ENCODE results near the gene SLC17A7. TPM values are rescaled to one million over a fixed set of nuclear protein-coding genes. Genes with fewer than 3 reads are reported as not detected.

The SLC17A7 gene
- total RNA-seq, 1 donor from 2014 or later = 0.54 TPM

DNA sequence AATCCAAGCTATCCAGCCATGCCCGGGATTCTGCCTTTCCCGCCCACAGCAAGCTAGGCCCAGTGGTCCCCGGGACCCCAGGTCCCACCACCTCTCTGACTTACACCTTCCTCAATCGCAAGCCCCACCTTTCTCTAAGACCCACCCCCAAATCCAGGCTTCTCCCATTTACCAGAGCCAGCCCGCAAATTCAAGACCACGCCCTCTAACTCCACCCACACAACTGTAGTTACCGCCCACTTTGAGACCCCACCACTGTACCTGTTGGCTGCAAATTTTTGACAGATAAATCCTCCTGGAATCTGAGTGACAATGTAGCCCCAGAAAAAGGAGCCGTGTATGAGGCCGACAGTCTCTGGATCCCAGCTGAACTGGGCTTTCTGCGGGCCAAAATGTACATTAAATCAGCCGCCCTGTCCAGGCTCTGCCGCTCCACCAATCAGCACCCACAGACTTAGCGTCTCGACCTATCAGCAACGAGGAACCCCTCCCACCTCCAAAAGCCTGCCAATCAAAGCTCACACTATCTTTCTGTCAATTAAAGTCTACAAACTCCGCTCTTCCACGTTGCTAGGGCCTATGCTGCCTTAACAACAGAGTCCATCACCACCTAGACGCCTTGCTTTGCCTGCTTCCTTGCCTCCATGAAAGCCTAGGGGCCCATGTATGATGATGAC is 6.3 kb downstream of the SLC17A7 start:
- no peak overlapping the region for H3K27ac Mint-ChIP-seq
- no peaks in the 10 kb centered on the region for H3K9me3 Mint-ChIP-seq
- peaks cover 26% of the 10 kb centered on the region for H3K4me1 Mint-ChIP-seq
- no peak overlapping the region for H3K4me3 Mint-ChIP-seq
- peaks cover 88% of the 10 kb centered on the region for H3K27me3 Mint-ChIP-seq
- H3K36me3 Mint-ChIP-seq (ENCODE audit: low read depth) = no peaks in the 10 kb centered on the region
- DNase-seq = no peak
- intact Hi-C loops (cut with micrococcal nuclease) = no loop called here

DNA sequence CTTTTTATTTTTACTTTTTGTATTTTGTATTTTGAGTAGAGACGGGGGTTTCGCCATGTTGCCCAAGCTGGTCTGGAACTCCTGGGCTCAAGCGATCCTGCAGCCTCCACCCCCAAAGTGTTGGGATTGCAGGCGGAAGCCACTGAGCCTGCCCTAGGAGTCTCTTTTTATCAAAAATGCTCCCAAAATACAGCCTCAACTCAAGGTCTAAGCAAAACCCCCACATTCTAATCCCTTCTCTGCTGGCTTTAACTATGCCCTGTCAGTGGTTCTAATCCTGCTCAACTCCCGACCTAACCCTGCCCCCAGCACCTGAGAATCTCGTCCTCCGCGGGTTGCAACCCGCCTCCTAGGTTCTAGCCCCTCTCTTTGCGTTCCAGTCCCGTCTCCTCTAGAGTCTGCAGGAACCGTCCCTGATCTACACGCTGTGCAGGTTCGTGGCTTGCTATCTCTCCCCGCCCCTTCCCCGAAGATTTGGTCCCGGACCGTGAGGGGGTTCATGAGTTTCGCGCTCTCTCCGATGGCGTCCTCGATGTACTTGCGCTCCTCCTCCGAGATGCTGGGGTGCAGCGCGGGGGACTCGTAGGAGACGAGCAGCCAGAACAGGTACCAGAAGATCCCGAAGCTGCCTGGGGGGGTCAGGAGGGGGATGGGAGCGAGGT is 8.0 kb downstream of the SLC17A7 start:
- intact Hi-C loops (cut with micrococcal nuclease) = no loop called here
- no peak overlapping the region for H3K27ac Mint-ChIP-seq
- peaks cover 87% of the 10 kb centered on the region for H3K27me3 Mint-ChIP-seq
- peak overlapping the region; percentile 7 for H3K4me3 Mint-ChIP-seq
- no peaks in the 10 kb centered on the region for H3K9me3 Mint-ChIP-seq
- DNase-seq = no peak
- no peaks in the 10 kb centered on the region for H3K36me3 Mint-ChIP-seq (ENCODE audit: low read depth)
- peaks cover 36% of the 10 kb centered on the region for H3K4me1 Mint-ChIP-seq

DNA sequence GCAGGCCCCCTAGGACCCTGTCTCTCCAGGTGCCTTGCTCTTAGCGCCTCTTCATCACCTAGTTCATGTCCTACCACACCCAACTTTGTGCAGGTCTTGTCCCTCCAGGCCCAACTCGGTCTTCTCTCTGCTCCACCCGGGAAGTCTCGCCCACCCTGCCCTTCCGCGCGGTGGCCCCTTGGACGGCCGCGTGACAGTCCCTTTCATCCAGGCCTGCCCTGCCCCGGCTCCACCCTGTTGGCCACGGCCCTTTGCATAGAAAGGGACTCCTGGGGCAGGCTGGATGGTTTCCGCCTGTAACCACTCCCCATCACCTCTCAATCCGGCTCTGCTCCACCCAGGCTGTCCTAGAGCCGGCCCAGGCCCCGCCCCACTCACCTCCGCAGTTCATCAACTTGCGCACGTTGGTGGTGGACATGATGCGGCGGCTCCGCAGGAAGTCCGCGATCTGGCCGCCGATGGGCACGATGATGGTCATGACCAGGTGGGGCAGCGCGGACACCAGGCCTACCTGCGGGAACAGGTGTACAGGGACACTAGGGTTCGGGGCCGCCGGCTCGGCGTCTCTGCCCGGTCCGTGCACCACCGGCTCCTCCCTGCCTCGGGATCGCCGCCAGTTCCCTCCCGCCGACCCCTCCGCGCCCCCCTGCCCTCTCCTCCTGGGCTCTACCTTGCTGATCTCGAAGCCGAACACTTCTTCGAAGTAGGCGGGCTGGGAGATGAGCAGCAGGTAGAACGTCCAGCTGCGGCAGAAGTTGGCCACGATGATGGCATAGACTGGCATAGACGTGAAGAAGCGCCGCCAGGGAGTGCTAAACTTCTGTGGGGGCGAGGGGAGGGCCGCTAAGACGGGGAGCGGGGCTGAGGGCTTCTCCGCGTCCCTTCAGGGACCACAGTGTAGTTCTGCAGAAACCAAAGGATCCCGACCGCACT is 8.9 kb downstream of the SLC17A7 start:
- DNase-seq = peak; percentile 81
- intact Hi-C loops (cut with micrococcal nuclease) = no loop called here
- Mint-ChIP-seq H3K27ac (no peak overlapping the region), H3K36me3 (ENCODE audit: low read depth) (no peaks in the 10 kb centered on the region), H3K27me3 (peaks cover 85% of the 10 kb centered on the region), H3K9me3 (no peaks in the 10 kb centered on the region), H3K4me1 (peaks cover 43% of the 10 kb centered on the region), H3K4me3 (peak overlapping the region; percentile 19)

DNA sequence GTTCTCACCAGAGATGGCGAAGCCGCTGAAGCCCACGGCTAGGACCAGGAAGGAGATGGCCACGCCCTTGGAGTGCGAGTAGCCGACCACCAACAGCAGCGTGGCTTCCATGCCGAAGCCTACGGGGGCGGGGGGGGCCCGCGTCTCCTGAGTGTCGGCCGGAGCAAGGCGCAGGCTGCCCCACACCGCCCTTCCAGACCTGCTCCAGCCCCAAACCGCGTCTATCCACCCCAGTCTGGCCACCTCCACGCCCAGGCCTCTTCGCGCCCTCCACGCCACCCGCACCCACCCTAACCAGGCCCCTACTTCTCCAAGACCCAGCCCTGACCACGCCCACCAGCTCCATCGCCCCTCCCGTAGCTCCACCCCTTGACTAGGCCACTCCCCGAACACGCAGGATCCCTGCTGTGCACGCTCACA is 10.0 kb downstream of the SLC17A7 start:
- H3K9me3 Mint-ChIP-seq = no peaks in the 10 kb centered on the region
- H3K36me3 Mint-ChIP-seq (ENCODE audit: low read depth) = no peaks in the 10 kb centered on the region
- DNase-seq = peak; percentile 82
- H3K4me3 Mint-ChIP-seq = no peak overlapping the region
- peaks cover 48% of the 10 kb centered on the region for H3K4me1 Mint-ChIP-seq
- intact Hi-C loops (cut with micrococcal nuclease) = loop anchor here (2.0 kb wide), 1 partner anchor 39 kb away; no protein-coding TSS in a partner anchor
- H3K27me3 Mint-ChIP-seq = peaks cover 85% of the 10 kb centered on the region
- H3K27ac Mint-ChIP-seq = no peak overlapping the region

DNA sequence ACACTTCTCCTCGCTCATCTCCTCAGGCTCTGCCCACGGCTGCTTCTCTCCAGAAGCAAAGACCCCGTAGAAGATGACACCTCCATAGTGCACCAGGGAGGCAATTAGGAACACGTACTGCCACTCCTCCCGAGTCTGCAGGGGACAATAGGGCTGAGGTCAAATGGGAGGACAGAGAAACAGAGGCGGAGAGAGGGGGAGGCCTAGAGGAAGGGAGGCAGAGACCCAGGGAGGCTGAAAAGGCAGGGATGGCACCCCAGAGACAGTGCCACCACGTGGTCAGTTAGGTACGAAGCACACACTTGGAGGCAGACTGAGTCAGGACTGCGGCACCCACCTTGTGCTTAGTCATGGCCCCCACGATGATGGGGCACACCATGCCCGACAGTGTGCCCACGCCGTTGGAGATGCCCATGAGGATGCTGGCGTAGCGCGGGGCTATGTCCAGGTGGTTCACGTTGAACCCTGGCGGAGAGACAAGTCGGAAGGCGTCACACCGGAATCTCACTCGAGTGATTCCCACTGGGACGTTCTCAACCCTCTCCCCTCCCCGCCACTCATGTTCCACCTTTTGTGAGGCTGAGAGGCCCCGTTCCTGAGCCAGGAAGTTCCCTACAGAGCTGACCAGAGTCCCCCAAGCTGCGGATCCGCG is 10.5 kb downstream of the SLC17A7 start:
- no peak overlapping the region for H3K4me3 Mint-ChIP-seq
- H3K36me3 Mint-ChIP-seq (ENCODE audit: low read depth) = no peaks in the 10 kb centered on the region
- H3K9me3 Mint-ChIP-seq = no peaks in the 10 kb centered on the region
- peaks cover 46% of the 10 kb centered on the region for H3K4me1 Mint-ChIP-seq
- no peak overlapping the region for H3K27ac Mint-ChIP-seq
- intact Hi-C loops (cut with micrococcal nuclease) = loop anchor here (2.0 kb wide), 1 partner anchor 38 kb away; no protein-coding TSS in a partner anchor
- peaks cover 85% of the 10 kb centered on the region for H3K27me3 Mint-ChIP-seq
- peak; percentile 74 for DNase-seq

DNA sequence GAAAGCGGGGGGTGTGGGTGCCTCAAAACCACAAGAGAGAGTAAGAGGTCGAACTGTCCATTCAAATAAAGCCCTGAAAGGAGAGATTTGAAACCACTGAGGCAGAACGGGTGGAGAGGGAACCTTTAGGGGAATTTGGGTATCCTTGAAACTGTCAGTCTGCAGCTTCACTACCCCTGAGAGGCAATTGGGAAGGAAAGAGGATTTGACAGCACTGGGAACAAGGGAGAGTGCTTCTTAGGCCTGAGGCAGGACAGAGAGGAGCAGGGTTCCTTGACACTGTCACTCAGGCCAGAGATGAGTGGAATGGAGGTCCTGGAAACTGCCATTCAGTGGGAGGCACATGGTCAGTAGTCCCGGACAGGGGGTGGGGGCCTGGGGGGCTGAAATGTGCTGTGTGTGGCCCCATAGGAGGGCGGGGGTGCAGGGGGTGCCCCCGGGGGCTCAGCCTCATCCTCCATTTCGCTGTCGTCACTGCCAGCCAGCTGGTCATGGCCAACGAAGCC is 11.1 kb downstream of the SLC17A7 start:
- Mint-ChIP-seq H3K27me3 (peaks cover 85% of the 10 kb centered on the region), H3K9me3 (no peaks in the 10 kb centered on the region), H3K4me1 (peaks cover 47% of the 10 kb centered on the region), H3K4me3 (no peak overlapping the region), H3K27ac (no peak overlapping the region), H3K36me3 (ENCODE audit: low read depth) (no peaks in the 10 kb centered on the region)
- intact Hi-C loops (cut with micrococcal nuclease) = loop anchor here (2.0 kb wide), 1 partner anchor 37 kb away; no protein-coding TSS in a partner anchor
- no peak for DNase-seq

DNA sequence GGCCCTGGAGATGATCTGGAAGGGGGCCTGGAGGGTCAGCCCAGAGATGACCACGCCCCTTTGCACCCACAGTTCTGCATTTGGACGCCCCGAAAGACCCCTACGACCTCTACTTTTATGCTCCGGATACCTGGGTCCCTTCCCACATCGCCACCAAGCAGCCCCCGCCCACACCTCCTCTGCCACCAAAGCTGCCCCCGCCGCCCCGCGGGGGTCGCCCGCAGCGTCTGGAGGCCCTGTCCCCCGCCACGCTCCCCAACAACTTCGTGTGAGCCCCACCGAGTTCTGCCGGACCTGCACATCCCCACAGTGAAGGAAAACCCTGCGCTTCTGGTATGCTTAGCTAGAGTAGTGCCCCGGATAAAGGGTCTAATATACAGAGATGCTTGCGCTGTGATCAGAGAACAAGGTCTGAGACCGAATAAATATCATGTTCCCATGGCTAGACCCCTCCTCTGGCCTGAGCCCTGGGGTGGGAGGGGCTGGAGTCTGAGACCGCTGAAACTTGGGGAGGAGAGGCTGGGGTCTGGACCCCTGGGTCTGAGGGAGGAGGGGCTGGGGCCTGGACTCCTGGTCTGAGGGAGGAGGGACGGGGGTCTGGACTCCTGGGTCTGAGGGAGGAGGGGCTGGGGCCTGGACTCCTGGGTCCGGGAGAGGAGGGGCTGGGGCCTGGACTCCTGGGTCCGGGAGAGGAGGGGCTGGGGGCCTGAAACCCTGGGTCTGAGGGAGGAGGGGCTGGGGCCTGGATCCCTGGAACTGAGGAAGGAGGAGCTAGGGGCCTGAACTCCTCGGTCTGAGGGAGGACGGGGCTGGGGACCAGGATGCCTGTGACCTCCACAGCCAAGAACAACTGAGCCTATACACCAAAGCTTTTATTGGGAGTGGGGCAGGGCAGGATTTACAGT is 12.5 kb downstream of the SLC17A7 start:
- Mint-ChIP-seq H3K9me3 (no peaks in the 10 kb centered on the region), H3K27ac (no peak overlapping the region), H3K36me3 (ENCODE audit: low read depth) (no peaks in the 10 kb centered on the region), H3K4me1 (peaks cover 52% of the 10 kb centered on the region), H3K4me3 (peak overlapping the region; percentile 58), H3K27me3 (peaks cover 84% of the 10 kb centered on the region)
- no peak for DNase-seq
- intact Hi-C loops (cut with micrococcal nuclease) = no loop called here

DNA sequence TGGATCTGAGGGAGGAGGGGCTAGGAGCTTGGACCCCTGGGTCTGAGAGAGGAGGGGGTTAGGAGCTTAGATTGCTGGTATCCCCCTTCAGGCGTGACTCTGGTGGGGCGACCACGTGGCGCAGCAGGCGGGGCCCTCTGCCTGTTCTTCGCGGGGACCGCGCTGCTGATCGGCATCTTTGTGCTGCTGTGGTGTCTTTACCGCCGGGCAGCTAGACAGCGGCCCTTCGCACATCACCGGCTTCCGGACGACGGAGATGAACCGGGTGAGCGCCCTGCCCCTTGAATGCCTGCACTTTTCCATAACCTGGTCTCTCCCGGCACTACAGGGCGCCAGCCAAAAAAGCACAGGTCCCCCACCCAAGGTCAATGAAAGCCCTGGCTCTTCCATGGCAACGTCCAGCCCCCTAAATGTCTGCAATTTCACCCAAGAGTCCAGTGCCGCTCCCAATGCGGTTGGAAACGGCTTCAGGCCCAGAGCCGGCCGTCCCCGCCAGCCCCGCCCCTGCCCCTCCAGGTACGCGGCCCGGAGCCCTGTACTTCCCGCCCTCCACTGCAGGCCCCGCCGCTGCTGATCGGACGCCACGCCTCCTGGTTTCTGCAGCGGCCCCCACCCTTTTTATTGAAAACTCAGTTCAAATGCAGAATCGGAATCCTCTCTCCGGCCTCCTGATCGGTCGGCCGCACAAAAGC is 13.3 kb downstream of the SLC17A7 start:
- Mint-ChIP-seq H3K4me1 (peaks cover 53% of the 10 kb centered on the region), H3K9me3 (no peaks in the 10 kb centered on the region), H3K4me3 (peak overlapping the region; percentile 58), H3K27me3 (peaks cover 84% of the 10 kb centered on the region), H3K27ac (no peak overlapping the region), H3K36me3 (ENCODE audit: low read depth) (no peaks in the 10 kb centered on the region)
- peak; percentile 79 for DNase-seq
- intact Hi-C loops (cut with micrococcal nuclease) = no loop called here

DNA sequence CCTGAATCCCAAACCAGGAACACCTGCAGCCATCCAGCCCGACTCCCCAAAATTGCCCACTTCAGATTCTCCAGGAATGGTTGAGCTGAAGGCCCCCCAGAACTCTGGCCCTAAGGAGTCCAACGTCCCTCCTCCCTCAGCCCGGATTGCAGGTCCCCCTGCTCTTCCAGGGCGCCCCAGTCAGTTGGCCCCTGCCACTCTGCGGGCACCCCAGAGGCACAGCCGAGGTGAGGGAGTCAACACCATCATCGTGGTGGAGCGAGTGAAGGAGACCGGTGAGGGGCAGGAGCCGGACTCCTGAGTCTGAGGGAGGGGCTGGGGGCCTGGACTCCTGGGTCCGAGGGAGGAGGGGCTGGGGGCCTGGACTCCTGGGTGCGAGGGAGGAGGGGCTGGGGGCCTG is 14.0 kb downstream of the SLC17A7 start:
- no peak overlapping the region for H3K27ac Mint-ChIP-seq
- no peaks in the 10 kb centered on the region for H3K36me3 Mint-ChIP-seq (ENCODE audit: low read depth)
- no peaks in the 10 kb centered on the region for H3K9me3 Mint-ChIP-seq
- peaks cover 84% of the 10 kb centered on the region for H3K27me3 Mint-ChIP-seq
- intact Hi-C loops (cut with micrococcal nuclease) = no loop called here
- no peak overlapping the region for H3K4me3 Mint-ChIP-seq
- no peak for DNase-seq
- H3K4me1 Mint-ChIP-seq = peaks cover 58% of the 10 kb centered on the region

DNA sequence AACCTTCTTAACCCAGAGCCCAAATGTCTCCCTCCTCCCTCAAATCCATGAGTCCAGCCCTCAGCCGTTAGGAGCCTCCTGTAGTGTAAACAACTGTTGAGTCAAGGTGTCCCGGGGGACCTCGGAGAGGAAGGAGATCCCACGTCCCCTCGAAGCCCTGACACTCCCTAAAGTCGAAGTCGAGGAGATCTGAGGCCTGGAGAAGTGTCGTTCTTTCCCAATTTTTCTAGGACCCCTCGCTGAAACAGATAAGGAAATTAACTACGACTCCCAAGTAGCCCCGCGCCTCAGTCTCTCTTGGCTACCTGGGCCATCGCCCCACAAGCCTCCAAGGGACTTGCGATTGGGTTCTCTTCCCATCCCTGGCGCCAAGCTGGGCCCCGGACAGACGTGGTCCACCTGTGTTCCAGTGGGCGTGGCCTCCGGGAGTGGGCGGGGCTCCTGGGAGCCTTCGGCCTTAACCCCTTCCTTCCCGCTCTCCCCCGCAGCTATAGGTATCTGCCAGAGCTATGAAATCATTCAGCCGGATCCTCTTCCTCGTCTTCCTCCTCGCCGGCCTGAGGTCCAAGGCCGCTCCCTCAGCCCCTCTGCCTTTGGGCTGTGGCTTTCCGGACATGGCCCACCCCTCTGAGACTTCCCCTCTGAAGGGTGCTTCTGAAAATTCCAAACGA is 15.3 kb downstream of the SLC17A7 start:
- H3K36me3 Mint-ChIP-seq (ENCODE audit: low read depth) = no peaks in the 10 kb centered on the region
- H3K9me3 Mint-ChIP-seq = no peaks in the 10 kb centered on the region
- no peak overlapping the region for H3K4me3 Mint-ChIP-seq
- peak overlapping the region; percentile 21 for H3K27ac Mint-ChIP-seq
- intact Hi-C loops (cut with micrococcal nuclease) = no loop called here
- peaks cover 88% of the 10 kb centered on the region for H3K27me3 Mint-ChIP-seq
- H3K4me1 Mint-ChIP-seq = peaks cover 62% of the 10 kb centered on the region
- DNase-seq = peak; percentile 79

DNA sequence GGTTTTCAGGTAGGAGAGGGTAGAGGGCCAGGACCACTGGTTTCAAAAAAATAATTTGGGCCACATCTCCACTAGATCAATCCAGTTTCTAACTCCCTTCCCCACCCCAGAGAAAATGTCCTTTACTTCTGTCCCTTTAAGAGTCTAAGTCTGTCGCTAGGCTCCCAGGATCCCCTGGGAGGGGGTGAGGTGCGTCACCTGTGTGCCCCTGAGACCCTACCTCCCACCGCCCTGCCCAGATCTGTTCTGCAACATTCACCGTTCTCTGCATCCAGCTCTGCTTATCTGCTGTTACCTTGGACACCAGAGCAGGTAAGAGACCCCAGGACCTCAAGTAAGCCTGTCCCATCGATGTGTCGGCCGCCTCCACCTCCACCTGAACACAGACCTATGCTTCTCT is 16.1 kb downstream of the SLC17A7 start, which contains the start of gene GFY:
TSS of gene GFY (plus strand) at position 211 of the 400 bp plus-strand sequence. CDS start 1,043 bp downstream, outside the sequence.
- peaks cover 63% of the 10 kb centered on the region for H3K4me1 Mint-ChIP-seq
- H3K4me3 Mint-ChIP-seq = no peak within 1 kb of the TSS
- H3K27ac Mint-ChIP-seq = peak within 1 kb of the TSS; percentile 21
- DNase-seq = no peak
- no peaks in the 10 kb centered on the region for H3K9me3 Mint-ChIP-seq
- intact Hi-C loops (cut with micrococcal nuclease) = no loop called here
- H3K27me3 Mint-ChIP-seq = peaks cover 90% of the 10 kb centered on the region
- no peaks in the 10 kb centered on the region for H3K36me3 Mint-ChIP-seq (ENCODE audit: low read depth)

DNA sequence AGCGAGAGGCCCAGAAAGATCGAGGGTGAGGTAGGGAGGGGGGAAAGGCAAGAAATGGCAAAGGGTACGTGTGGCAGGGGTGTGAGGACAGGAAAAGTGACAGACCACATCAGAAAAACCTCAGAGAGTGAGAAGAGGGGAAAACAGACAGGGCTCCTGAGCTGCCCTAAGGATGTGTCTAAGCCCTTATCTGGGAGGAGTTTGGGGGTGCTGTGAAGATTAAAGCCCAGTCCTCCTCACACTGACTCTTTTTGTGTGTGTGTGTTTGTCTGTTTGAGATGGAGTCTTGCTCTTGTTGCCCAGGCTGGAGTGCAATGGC is 17.4 kb downstream of the SLC17A7 start:
- H3K27me3 Mint-ChIP-seq = peaks cover 90% of the 10 kb centered on the region
- peaks cover 58% of the 10 kb centered on the region for H3K4me1 Mint-ChIP-seq
- peak overlapping the region; percentile 17 for H3K27ac Mint-ChIP-seq
- intact Hi-C loops (cut with micrococcal nuclease) = loop anchor here (2.0 kb wide), 2 partner anchors 15 to 31 kb away; no protein-coding TSS in a partner anchor
- H3K9me3 Mint-ChIP-seq = no peaks in the 10 kb centered on the region
- peak; percentile 76 for DNase-seq
- H3K36me3 Mint-ChIP-seq (ENCODE audit: low read depth) = no peaks in the 10 kb centered on the region
- peak overlapping the region; percentile 51 for H3K4me3 Mint-ChIP-seq
